ENCODE measurements around the gene CRYBA1.
"Not testable (repeated sequence)": the region's sequence is repeated elsewhere in the genome, so short reads cannot be mapped to it uniquely, and the experiment has no call there.

The CRYBA1 gene

DNA sequence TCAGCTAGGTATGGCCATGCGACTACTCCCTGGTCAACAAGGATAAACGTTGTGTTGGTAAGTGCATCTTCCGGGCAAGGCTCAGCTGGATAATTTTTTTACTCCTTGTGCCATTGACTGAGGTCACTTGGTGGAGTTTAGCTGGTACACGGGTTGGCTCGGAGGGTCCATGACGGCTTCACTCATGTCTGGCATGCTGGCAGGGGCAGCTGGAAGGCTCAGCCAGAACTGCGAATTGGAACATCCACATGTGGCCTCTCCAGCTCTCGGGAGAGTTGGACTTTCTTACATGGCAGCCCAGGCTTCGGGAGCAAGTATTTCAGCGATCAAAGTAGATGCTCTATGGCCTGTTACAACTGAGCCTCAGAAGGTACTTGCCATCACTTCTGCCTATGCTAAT, 31.5 kb upstream of the CRYBA1 start:
- no CpG with 5 or more reads among the region's 10 CpGs for WGBS (ENCODE audit: extremely low coverage, insufficient coverage, low lambda C conversion rate)
- Histone ChIP-seq H3K79me1 (ENCODE audit: low read length) (no peaks in the 10 kb centered on the region), H3K4me3 (ENCODE audit: low read length) (no peak overlapping the region), H3K4me1 (ENCODE audit: control insufficient read depth, low read depth, low read length) (no peaks in the 10 kb centered on the region), H3K4ac (ENCODE audit: low read depth, low read length) (no peak overlapping the region), H3K18ac (ENCODE audit: low read length) (no peak overlapping the region), H3K4me2 (ENCODE audit: low read length) (no peak overlapping the region), H4K8ac (ENCODE audit: low read depth, low read length) (no peak overlapping the region), H2BK5ac (ENCODE audit: low read length) (no peak overlapping the region), H2AK5ac (ENCODE audit: low read length) (no peak overlapping the region), H3K23ac (ENCODE audit: low read length) (no peak overlapping the region), H3K9ac (ENCODE audit: low read length) (no peak overlapping the region), H3K79me2 (ENCODE audit: control insufficient read depth, insufficient read depth, low read length) (no peaks in the 10 kb centered on the region), H2BK120ac (ENCODE audit: low read depth, low read length) (no peak overlapping the region), H3K36me3 (ENCODE audit: control insufficient read depth, insufficient read depth, low read length) (no peaks in the 10 kb centered on the region), H3K27me3 (ENCODE audit: insufficient read depth, low read length, poor library complexity) (no peaks in the 10 kb centered on the region), H3K56ac (ENCODE audit: low read length) (no peak overlapping the region), H3K27ac (ENCODE audit: low read depth, low read length) (no peak overlapping the region), H2BK15ac (replicated peaks; ENCODE audit: low read depth) (no peak overlapping the region), H4K5ac (ENCODE audit: low read length) (no peak overlapping the region)
- no peak for DNase-seq

GRCh38 chr17:29215717-29216116, 30.9 kb upstream of the CRYBA1 start:
- no peak overlapping the region for H3K9ac ChIP-seq (ENCODE audit: low read length)
- no peak overlapping the region for H3K4ac ChIP-seq (ENCODE audit: low read depth, low read length)
- H2BK5ac ChIP-seq (ENCODE audit: low read length) = no peak overlapping the region
- no peak overlapping the region for H2BK120ac ChIP-seq (ENCODE audit: low read depth, low read length)
- no peak overlapping the region for H3K23ac ChIP-seq (ENCODE audit: low read length)
- no peak overlapping the region for H4K8ac ChIP-seq (ENCODE audit: low read depth, low read length)
- no peak overlapping the region for H3K4me3 ChIP-seq (ENCODE audit: low read length)
- peak; percentile 40 for DNase-seq
- H3K79me1 ChIP-seq (ENCODE audit: low read length) = no peaks in the 10 kb centered on the region
- no CpG with 5 or more reads among the region's 4 CpGs for WGBS (ENCODE audit: extremely low coverage, insufficient coverage, low lambda C conversion rate)
- H3K27ac ChIP-seq (ENCODE audit: low read depth, low read length) = no peak overlapping the region
- H3K27me3 ChIP-seq (ENCODE audit: insufficient read depth, low read length, poor library complexity) = no peaks in the 10 kb centered on the region
- H4K5ac ChIP-seq (ENCODE audit: low read length) = no peak overlapping the region
- no peak overlapping the region for H2BK15ac ChIP-seq (replicated peaks; ENCODE audit: low read depth)
- H3K79me2 ChIP-seq (ENCODE audit: control insufficient read depth, insufficient read depth, low read length) = no peaks in the 10 kb centered on the region
- no peak overlapping the region for H2AK5ac ChIP-seq (ENCODE audit: low read length)
- no peaks in the 10 kb centered on the region for H3K4me1 ChIP-seq (ENCODE audit: control insufficient read depth, low read depth, low read length)
- H3K56ac ChIP-seq (ENCODE audit: low read length) = no peak overlapping the region
- H3K18ac ChIP-seq (ENCODE audit: low read length) = no peak overlapping the region
- H3K4me2 ChIP-seq (ENCODE audit: low read length) = no peak overlapping the region
- no peaks in the 10 kb centered on the region for H3K36me3 ChIP-seq (ENCODE audit: control insufficient read depth, insufficient read depth, low read length)

- no peaks in the 10 kb centered on the region for H3K79me1 ChIP-seq (ENCODE audit: low read length)
Measured at GRCh38 chr17:29216181-29216580, 30.5 kb upstream of the CRYBA1 start.

DNA sequence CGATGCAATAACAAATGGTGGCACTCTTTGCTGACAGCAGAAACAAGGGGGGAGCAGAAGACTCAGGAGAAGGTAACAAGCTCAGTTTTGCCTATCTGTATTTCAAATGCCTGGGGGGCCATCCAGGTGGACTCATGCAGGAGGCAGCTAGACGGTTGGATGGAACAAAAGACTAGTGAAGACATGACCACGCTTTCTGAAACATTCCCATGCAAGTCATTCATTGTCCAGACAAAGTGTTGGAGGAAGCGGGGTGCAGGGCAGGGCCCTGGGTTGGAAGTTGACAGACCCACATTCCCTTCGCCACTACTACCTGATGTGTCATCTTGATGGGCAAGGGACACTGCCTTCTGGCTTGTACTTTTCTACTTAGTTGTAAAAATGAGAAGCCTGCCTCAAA, 29.8 kb upstream of the CRYBA1 start:
- H3K4me1 ChIP-seq (ENCODE audit: control insufficient read depth, low read depth, low read length) = no peaks in the 10 kb centered on the region
- no peak overlapping the region for H3K4me2 ChIP-seq (ENCODE audit: low read length)
- no peak overlapping the region for H3K23ac ChIP-seq (ENCODE audit: low read length)
- H3K4ac ChIP-seq (ENCODE audit: low read depth, low read length) = no peak overlapping the region
- no peak overlapping the region for H2BK120ac ChIP-seq (ENCODE audit: low read depth, low read length)
- no peak overlapping the region for H2BK5ac ChIP-seq (ENCODE audit: low read length)
- no peaks in the 10 kb centered on the region for H3K27me3 ChIP-seq (ENCODE audit: insufficient read depth, low read length, poor library complexity)
- no peak overlapping the region for H3K27ac ChIP-seq (ENCODE audit: low read depth, low read length)
- H3K36me3 ChIP-seq (ENCODE audit: control insufficient read depth, insufficient read depth, low read length) = no peaks in the 10 kb centered on the region
- H3K79me2 ChIP-seq (ENCODE audit: control insufficient read depth, insufficient read depth, low read length) = no peaks in the 10 kb centered on the region
- no CpG with 5 or more reads among the region's 5 CpGs for WGBS (ENCODE audit: extremely low coverage, insufficient coverage, low lambda C conversion rate)
- H2AK5ac ChIP-seq (ENCODE audit: low read length) = no peak overlapping the region
- DNase-seq = no peak
- H3K18ac ChIP-seq (ENCODE audit: low read length) = no peak overlapping the region
- no peak overlapping the region for H3K56ac ChIP-seq (ENCODE audit: low read length)
- H3K79me1 ChIP-seq (ENCODE audit: low read length) = no peaks in the 10 kb centered on the region
- H3K4me3 ChIP-seq (ENCODE audit: low read length) = no peak overlapping the region
- no peak overlapping the region for H2BK15ac ChIP-seq (replicated peaks; ENCODE audit: low read depth)
- H4K8ac ChIP-seq (ENCODE audit: low read depth, low read length) = no peak overlapping the region
- no peak overlapping the region for H4K5ac ChIP-seq (ENCODE audit: low read length)
- H3K9ac ChIP-seq (ENCODE audit: low read length) = no peak overlapping the region

More at GRCh38 chr17:29216181-29216580, 30.5 kb upstream of the CRYBA1 start:
- H3K27ac ChIP-seq (ENCODE audit: low read depth, low read length) = no peak overlapping the region
- H2BK5ac ChIP-seq (ENCODE audit: low read length) = no peak overlapping the region
- no peak overlapping the region for H2BK15ac ChIP-seq (replicated peaks; ENCODE audit: low read depth)
- DNase-seq = no peak
- H4K5ac ChIP-seq (ENCODE audit: low read length) = no peak overlapping the region
- H3K4me2 ChIP-seq (ENCODE audit: low read length) = no peak overlapping the region
- no peak overlapping the region for H3K56ac ChIP-seq (ENCODE audit: low read length)
- no peak overlapping the region for H3K18ac ChIP-seq (ENCODE audit: low read length)
- no peak overlapping the region for H3K4me3 ChIP-seq (ENCODE audit: low read length)
- H2BK120ac ChIP-seq (ENCODE audit: low read depth, low read length) = no peak overlapping the region
- no peaks in the 10 kb centered on the region for H3K27me3 ChIP-seq (ENCODE audit: insufficient read depth, low read length, poor library complexity)
- no CpG with 5 or more reads among the region's 6 CpGs for WGBS (ENCODE audit: extremely low coverage, insufficient coverage, low lambda C conversion rate)
- no peaks in the 10 kb centered on the region for H3K4me1 ChIP-seq (ENCODE audit: control insufficient read depth, low read depth, low read length)
- no peak overlapping the region for H3K4ac ChIP-seq (ENCODE audit: low read depth, low read length)
- H3K23ac ChIP-seq (ENCODE audit: low read length) = no peak overlapping the region
- no peak overlapping the region for H2AK5ac ChIP-seq (ENCODE audit: low read length)
- no peak overlapping the region for H4K8ac ChIP-seq (ENCODE audit: low read depth, low read length)
- no peak overlapping the region for H3K9ac ChIP-seq (ENCODE audit: low read length)
- no peaks in the 10 kb centered on the region for H3K79me2 ChIP-seq (ENCODE audit: control insufficient read depth, insufficient read depth, low read length)
- no peaks in the 10 kb centered on the region for H3K36me3 ChIP-seq (ENCODE audit: control insufficient read depth, insufficient read depth, low read length)

DNA sequence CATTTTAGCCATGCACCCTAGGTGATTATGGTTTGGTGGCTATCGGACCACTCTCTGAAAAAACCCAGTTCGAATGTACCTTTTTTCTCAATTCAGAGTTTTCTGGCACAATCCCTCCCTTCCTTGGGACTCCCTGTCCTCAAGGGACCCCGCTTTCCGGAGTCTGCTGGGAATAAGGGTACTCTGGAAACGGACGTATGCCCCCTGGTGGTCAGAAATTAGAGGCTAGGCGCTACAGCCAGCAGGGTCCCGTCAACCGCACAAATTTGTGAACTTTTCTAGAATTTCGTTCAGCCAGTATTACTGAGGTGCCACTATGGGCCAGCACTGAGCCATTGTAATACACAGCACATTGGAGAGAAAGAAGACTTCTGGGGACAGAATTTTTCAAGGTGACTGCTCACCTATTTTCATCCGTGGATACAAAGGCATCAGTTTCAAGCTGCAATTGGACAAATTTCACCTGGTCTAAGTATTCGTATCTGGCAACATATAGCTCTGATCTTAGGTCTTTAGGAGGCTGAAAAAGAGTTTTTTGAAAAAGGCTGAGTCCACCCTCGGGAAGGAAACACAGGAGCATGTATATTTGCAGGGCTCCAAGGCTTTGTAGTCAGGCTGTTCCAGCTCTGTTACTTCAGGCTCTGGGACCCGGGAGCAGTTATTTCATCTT, 27.1 kb upstream of the CRYBA1 start:
- H3K36me3 ChIP-seq (ENCODE audit: control insufficient read depth, insufficient read depth, low read length) = no peaks in the 10 kb centered on the region
- no CpG with 5 or more reads among the region's 14 CpGs for WGBS (ENCODE audit: extremely low coverage, insufficient coverage, low lambda C conversion rate)
- H3K23ac ChIP-seq (ENCODE audit: low read length) = no peak overlapping the region

GRCh38 chr17:29221338-29221737, 25.3 kb upstream of the CRYBA1 start:
- H4K8ac ChIP-seq (ENCODE audit: low read depth, low read length); H3K23ac ChIP-seq (ENCODE audit: low read length); H3K79me1 ChIP-seq (ENCODE audit: low read length); H3K27me3 ChIP-seq (ENCODE audit: insufficient read depth, low read length, poor library complexity); H3K4ac ChIP-seq (ENCODE audit: low read depth, low read length); H3K9ac ChIP-seq (ENCODE audit: low read length); H3K56ac ChIP-seq (ENCODE audit: low read length); H2BK5ac ChIP-seq (ENCODE audit: low read length); H2AK5ac ChIP-seq (ENCODE audit: low read length); H3K27ac ChIP-seq (ENCODE audit: low read depth, low read length); H2BK120ac ChIP-seq (ENCODE audit: low read depth, low read length); H3K79me2 ChIP-seq (ENCODE audit: control insufficient read depth, insufficient read depth, low read length); DNase-seq; H2BK15ac ChIP-seq (replicated peaks; ENCODE audit: low read depth); H3K36me3 ChIP-seq (ENCODE audit: control insufficient read depth, insufficient read depth, low read length); H3K18ac ChIP-seq (ENCODE audit: low read length); H3K4me3 ChIP-seq (ENCODE audit: low read length); H4K5ac ChIP-seq (ENCODE audit: low read length); H3K4me1 ChIP-seq (ENCODE audit: control insufficient read depth, low read depth, low read length); H3K4me2 ChIP-seq (ENCODE audit: low read length): not testable (repeated sequence)
- no CpG with 5 or more reads among the region's 11 CpGs for WGBS (ENCODE audit: extremely low coverage, insufficient coverage, low lambda C conversion rate)

More for the DNA sequence above, 27.1 kb upstream of the CRYBA1 start:
- Histone ChIP-seq H3K4me1 (ENCODE audit: control insufficient read depth, low read depth, low read length) (no peaks in the 10 kb centered on the region), H3K27ac (ENCODE audit: low read depth, low read length) (no peak overlapping the region), H3K56ac (ENCODE audit: low read length) (peak overlapping the region; percentile 19), H3K9ac (ENCODE audit: low read length) (no peak overlapping the region), H3K4me2 (ENCODE audit: low read length) (no peak overlapping the region), H3K18ac (ENCODE audit: low read length) (no peak overlapping the region), H3K4ac (ENCODE audit: low read depth, low read length) (no peak overlapping the region), H3K79me2 (ENCODE audit: control insufficient read depth, insufficient read depth, low read length) (no peaks in the 10 kb centered on the region), H2BK5ac (ENCODE audit: low read length) (no peak overlapping the region), H2BK120ac (ENCODE audit: low read depth, low read length) (no peak overlapping the region), H3K27me3 (ENCODE audit: insufficient read depth, low read length, poor library complexity) (no peaks in the 10 kb centered on the region), H4K5ac (ENCODE audit: low read length) (no peak overlapping the region), H3K4me3 (ENCODE audit: low read length) (no peak overlapping the region), H2BK15ac (replicated peaks; ENCODE audit: low read depth) (no peak overlapping the region), H3K79me1 (ENCODE audit: low read length) (no peaks in the 10 kb centered on the region), H4K8ac (ENCODE audit: low read depth, low read length) (no peak overlapping the region), H2AK5ac (ENCODE audit: low read length) (no peak overlapping the region)
- DNase-seq = peak; percentile 86

Measured in mesendoderm (in vitro differentiated cells).